NT2/D1 (cell line): Measurements from ENCODE around the gene GKN2.

Experiments used
- DNase-seq: peaks from one replicate; pipeline ENCODE4 v3.0.0-alpha.2; 2011; ENCODE audit warnings: low read depth, low spot score
- H3K27me3 ChIP-seq: 2 replicates; pipeline ENCODE4 v1.6.0; 2011; ENCODE audit warnings: mild to moderate bottlenecking; ENCODE audit not compliant: insufficient read length, insufficient read depth
- H3K36me3 ChIP-seq: 2 replicates; pipeline ENCODE4 v1.6.1; 2011; ENCODE audit warnings: mild to moderate bottlenecking, low read length, mixed read lengths; ENCODE audit not compliant: insufficient read depth, insufficient read length
- H3K4me1 ChIP-seq: 2 replicates; pipeline ENCODE4 v1.5.1; 2011; ENCODE audit not compliant: insufficient read depth, insufficient read length
- H3K4me3 ChIP-seq: 2 replicates; pipeline ENCODE4 v1.5.1; 2011; ENCODE audit warnings: low read depth; ENCODE audit not compliant: insufficient read length
- H3K9ac ChIP-seq: 2 replicates; pipeline ENCODE4 v1.6.0; 2011; ENCODE audit warnings: low read depth; ENCODE audit not compliant: insufficient read length
- H3K9me3 ChIP-seq: 2 replicates; pipeline ENCODE4 v1.5.1; 2011; ENCODE audit warnings: mild to moderate bottlenecking, low read length; ENCODE audit not compliant: insufficient read depth
- SUZ12 ChIP-seq: IDR thresholded peaks from 2 replicates; pipeline ENCODE4 v1.6.1; 2011; ENCODE audit not compliant: insufficient read length, insufficient read depth; ENCODE audit errors: extremely low read depth
- YY1 ChIP-seq: IDR thresholded peaks from 2 replicates; pipeline ENCODE4 v1.6.1; 2011; ENCODE audit not compliant: insufficient read length, insufficient read depth
- ZNF274 ChIP-seq: IDR thresholded peaks from 2 replicates; pipeline ENCODE4 v1.6.1; 2011; ENCODE audit warnings: mild to moderate bottlenecking, low read depth, low read length

GKN2 gene, protein sequence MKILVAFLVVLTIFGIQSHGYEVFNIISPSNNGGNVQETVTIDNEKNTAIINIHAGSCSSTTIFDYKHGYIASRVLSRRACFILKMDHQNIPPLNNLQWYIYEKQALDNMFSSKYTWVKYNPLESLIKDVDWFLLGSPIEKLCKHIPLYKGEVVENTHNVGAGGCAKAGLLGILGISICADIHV

DNA sequence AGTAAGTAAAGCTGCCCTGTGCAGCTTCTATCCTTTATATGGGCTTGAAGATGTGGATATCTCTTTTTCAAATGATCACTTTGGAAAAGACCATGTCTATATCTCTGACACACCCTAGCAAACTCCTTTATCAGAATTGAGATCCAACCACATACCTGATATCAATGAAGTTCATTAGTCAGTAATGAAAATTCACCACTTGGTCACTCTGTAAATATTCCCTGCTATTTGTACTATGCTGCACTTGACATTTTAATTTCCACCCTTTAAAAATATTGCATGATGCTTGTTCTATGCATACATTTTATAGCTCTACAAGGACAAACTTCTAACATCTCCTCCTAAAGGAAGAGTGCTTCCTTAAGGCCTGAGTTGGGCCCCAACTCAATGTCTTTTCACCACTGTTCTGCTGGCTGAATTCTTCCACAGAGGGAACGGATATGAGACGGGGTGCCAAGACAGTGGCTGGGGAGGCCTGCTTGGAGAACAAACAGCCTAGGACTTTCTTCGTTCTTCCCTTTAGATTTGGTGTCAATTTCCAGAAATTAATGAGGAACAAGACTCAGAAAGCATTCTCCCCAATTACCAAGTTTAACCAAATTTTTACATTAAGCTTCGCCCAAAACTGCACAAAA, at the start of gene GKN2:
TSS of gene GKN2 (minus strand) at position 7 of the 635 bp plus-strand sequence. CDS start 32 bp downstream, outside the sequence.
- no peak within 1 kb of the TSS for H3K9ac ChIP-seq
- no peak for DNase-seq
- H3K36me3 ChIP-seq, result no peaks in the 10 kb centered on the region
- no peak within 1 kb of the TSS for H3K4me3 ChIP-seq
- no peaks in the 10 kb centered on the region for H3K9me3 ChIP-seq
- H3K4me1 ChIP-seq, result no peaks in the 10 kb centered on the region
- H3K27me3 ChIP-seq, result no peaks in the 10 kb centered on the region
- TF ChIP-seq SUZ12 (no peak), YY1 (no peak), ZNF274 (no peak)

DNA sequence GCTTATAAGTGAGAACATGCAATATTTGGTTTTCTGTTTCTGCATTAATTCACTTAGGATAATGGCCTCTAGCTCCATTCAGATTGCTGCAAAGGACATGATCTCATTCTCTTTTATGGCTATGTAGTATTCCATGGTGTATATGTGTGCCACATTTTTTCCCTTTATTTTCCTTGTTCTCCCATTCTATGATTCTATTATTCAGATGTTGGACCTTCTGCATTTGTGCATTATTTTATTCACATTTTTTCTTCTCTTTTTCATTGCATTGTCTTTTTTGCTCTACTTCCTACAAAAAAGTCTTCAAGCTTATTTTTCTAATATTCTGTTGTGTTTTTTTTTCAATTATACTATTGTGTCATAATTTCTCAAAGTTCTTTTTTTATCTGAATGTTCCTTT, 49.2 kb upstream of the GKN2 start:
- Histone ChIP-seq H3K4me3 (no peak overlapping the region), H3K9me3 (no peaks in the 10 kb centered on the region), H3K4me1 (no peaks in the 10 kb centered on the region), H3K9ac (no peak overlapping the region), H3K36me3 (no peaks in the 10 kb centered on the region), H3K27me3 (no peaks in the 10 kb centered on the region)
- TF ChIP-seq SUZ12 (no peak), YY1 (no peak), ZNF274 (no peak)
- DNase-seq, result no peak

DNA sequence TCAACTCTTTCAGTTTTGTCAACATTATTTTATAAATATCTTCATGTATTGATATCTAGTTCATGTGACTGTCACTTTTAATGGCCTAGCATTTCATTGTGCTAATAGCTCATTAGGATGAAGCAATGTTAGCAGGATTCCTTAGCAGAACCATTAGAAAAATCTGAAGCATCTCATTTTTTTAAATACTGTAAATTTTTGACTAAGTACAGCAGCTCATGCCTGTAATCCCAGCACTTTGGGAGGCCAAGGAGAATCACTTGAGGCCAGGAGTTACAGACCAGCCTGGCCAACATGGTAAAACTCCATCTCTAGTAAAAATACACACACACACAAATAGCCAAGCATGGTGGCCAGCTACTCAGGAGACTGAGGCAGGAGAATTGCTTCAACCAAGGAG, 44.7 kb upstream of the GKN2 start:
- no peaks in the 10 kb centered on the region for H3K4me1 ChIP-seq
- H3K9ac ChIP-seq, result no peak overlapping the region
- no peak for TF ChIP-seq ZNF274
- no peak for TF ChIP-seq YY1
- TF ChIP-seq SUZ12, result no peak
- H3K9me3 ChIP-seq, result no peaks in the 10 kb centered on the region
- no peaks in the 10 kb centered on the region for H3K27me3 ChIP-seq
- H3K4me3 ChIP-seq, result no peak overlapping the region
- no peak for DNase-seq
- H3K36me3 ChIP-seq, result no peaks in the 10 kb centered on the region

DNA sequence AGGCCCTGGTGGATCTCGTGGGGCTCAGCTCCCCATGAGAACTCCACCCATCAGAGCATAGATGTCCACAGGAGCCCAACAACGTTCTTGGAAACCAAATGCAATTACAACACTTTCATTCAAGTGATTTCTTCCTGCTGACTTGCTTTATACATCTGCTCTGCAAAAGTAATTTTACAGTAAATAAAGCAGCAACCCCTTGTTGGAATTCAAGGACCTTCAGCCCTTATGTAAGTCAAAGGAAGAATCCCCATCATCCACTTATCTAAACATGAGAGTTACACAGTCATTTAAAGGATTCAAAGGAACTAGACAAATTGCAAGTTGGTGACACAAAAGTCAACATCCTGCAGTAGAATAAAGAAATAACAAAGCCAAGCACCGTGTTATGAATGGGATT, 43.2 kb upstream of the GKN2 start:
- Histone ChIP-seq H3K9me3 (no peaks in the 10 kb centered on the region), H3K4me1 (no peaks in the 10 kb centered on the region), H3K27me3 (no peaks in the 10 kb centered on the region), H3K4me3 (no peak overlapping the region), H3K9ac (no peak overlapping the region), H3K36me3 (no peaks in the 10 kb centered on the region)
- DNase-seq, result no peak
- no peak for TF ChIP-seq SUZ12
- TF ChIP-seq YY1, result no peak
- TF ChIP-seq ZNF274, result no peak

DNA sequence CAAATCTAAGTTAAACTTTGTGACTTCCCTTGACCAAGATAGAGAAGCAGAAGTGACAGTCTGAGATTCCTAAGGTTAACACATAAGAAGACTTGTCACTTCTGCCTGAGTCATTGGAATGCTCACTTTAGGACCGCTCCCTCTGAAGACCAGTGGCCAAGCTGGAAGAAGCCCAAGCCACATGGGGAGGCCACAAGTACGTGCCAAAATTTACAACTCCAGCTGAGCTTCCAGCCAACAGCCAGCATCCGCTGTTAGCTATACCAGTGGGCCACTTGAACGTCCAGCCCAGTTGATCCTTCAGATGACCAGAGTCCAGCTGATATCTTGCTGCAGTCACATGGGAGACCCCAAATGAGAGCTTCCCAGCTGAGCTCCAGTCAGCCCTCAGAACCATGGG, 42.2 kb upstream of the GKN2 start:
- H3K27me3 ChIP-seq, result no peaks in the 10 kb centered on the region
- no peaks in the 10 kb centered on the region for H3K36me3 ChIP-seq
- no peak for TF ChIP-seq ZNF274
- TF ChIP-seq SUZ12, result no peak
- TF ChIP-seq YY1, result no peak
- no peak for DNase-seq
- H3K9me3 ChIP-seq, result no peaks in the 10 kb centered on the region
- H3K4me3 ChIP-seq, result no peak overlapping the region
- H3K4me1 ChIP-seq, result no peaks in the 10 kb centered on the region
- no peak overlapping the region for H3K9ac ChIP-seq

DNA sequence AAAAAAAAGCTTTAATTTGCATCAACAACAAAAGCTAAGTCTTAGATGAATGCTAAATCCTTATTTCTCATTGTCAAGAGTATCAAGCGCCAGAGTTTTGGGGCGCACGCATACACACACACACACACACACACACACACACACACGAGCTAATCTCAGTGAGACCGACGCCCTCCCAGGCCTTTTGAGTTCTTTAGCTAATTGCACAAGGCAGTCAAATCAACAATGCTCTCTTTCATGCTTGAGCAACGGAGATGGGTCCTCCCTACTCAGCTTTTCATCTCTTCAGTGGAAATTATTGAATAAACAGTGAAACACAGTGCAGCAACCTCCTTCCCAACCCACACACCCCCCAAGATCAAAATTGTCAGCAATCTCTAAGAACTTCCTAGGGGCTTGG, 41.0 kb upstream of the GKN2 start:
- H3K36me3 ChIP-seq, result no peaks in the 10 kb centered on the region
- H3K9ac ChIP-seq, result no peak overlapping the region
- H3K4me1 ChIP-seq, result no peaks in the 10 kb centered on the region
- no peaks in the 10 kb centered on the region for H3K27me3 ChIP-seq
- TF ChIP-seq SUZ12, result no peak
- no peak for TF ChIP-seq YY1
- no peak for TF ChIP-seq ZNF274
- no peak for DNase-seq
- H3K4me3 ChIP-seq, result no peak overlapping the region
- H3K9me3 ChIP-seq, result no peaks in the 10 kb centered on the region

DNA sequence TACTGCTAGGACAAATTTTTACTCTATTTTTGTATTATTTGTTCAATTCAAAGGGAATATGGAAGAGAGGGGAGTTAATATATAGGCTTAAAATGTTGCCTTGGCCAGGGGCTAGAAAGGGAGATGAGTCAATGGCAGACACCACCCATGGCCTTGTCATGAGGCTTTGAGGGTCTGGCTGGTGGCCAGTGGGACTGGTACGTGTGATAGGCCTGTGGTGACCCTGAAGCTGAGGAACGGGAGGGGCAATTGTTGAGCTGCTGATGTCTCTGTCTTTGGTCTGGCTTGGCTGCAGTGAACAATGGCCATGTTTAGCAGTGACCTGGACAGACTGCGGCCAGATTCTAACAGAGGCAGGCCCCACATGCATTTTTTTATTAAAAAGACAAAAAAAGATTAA, 40.2 kb upstream of the GKN2 start:
- no peak overlapping the region for H3K9ac ChIP-seq
- no peak for TF ChIP-seq YY1
- no peak for TF ChIP-seq SUZ12
- TF ChIP-seq ZNF274, result no peak
- no peaks in the 10 kb centered on the region for H3K27me3 ChIP-seq
- H3K9me3 ChIP-seq, result no peaks in the 10 kb centered on the region
- no peak for DNase-seq
- H3K4me3 ChIP-seq, result no peak overlapping the region
- H3K4me1 ChIP-seq, result no peaks in the 10 kb centered on the region
- no peaks in the 10 kb centered on the region for H3K36me3 ChIP-seq
